ENCODE data around the gene SLC27A5.

The SLC27A5 gene

GRCh38 chr19:58554494-58555368 is 42.9 kb upstream of the SLC27A5 start, which contains the start of gene CHMP2A:
TSS of gene CHMP2A (minus strand) at chr19:58555105. CDS start at chr19:58554212, 893 bp downstream.
- peak; percentile 98 for DNase-seq (ENCODE audit: low read depth, low spot score)
- H3K4me3 ChIP-seq (ENCODE audit: low read depth, low read length), result peak within 1 kb of the TSS; percentile 72
- TF ChIP-seq CTCF (IDR thresholded peaks at IDR 0.05; ENCODE audit: low read depth, low read length), result no peak
- in situ Hi-C loops (cut with HindIII; ENCODE audit: low sequenced_read_pairs), result no loop called here

- in situ Hi-C loops (cut with HindIII; ENCODE audit: low sequenced_read_pairs), result no loop called here
- no peak for TF ChIP-seq CTCF (IDR thresholded peaks at IDR 0.05; ENCODE audit: low read depth, low read length)
- H3K4me3 ChIP-seq (ENCODE audit: low read depth, low read length), result peak overlapping the region; percentile 72
- DNase-seq (ENCODE audit: low read depth, low spot score), result no peak
Observed at GRCh38 chr19:58553799-58554493, 42.2 kb upstream of the SLC27A5 start.

- DNase-seq (ENCODE audit: low read depth, low spot score), result no peak
- in situ Hi-C loops (cut with HindIII; ENCODE audit: low sequenced_read_pairs), result no loop called here
- H3K4me3 ChIP-seq (ENCODE audit: low read depth, low read length), result no peak overlapping the region
- TF ChIP-seq CTCF (IDR thresholded peaks at IDR 0.05; ENCODE audit: low read depth, low read length), result no peak
Observed at GRCh38 chr19:58552655-58553054, 40.9 kb upstream of the SLC27A5 start.

GRCh38 chr19:58551577-58552471 is 40.0 kb upstream of the SLC27A5 start:
- in situ Hi-C loops (cut with HindIII; ENCODE audit: low sequenced_read_pairs), result no loop called here
- DNase-seq (ENCODE audit: low read depth, low spot score), result no peak
- TF ChIP-seq CTCF (IDR thresholded peaks at IDR 0.05; ENCODE audit: low read depth, low read length), result no peak
- no peak overlapping the region for H3K4me3 ChIP-seq (ENCODE audit: low read depth, low read length)

GRCh38 chr19:58551123-58551497 is 39.3 kb upstream of the SLC27A5 start:
- H3K4me3 ChIP-seq (ENCODE audit: low read depth, low read length), result no peak overlapping the region
- no peak for TF ChIP-seq CTCF (IDR thresholded peaks at IDR 0.05; ENCODE audit: low read depth, low read length)
- no peak for DNase-seq (ENCODE audit: low read depth, low spot score)
- in situ Hi-C loops (cut with HindIII; ENCODE audit: low sequenced_read_pairs), result no loop called here
